Sigmoid colon (tissue), 7 donors: ENCODE results near the gene STK24. TPM values are rescaled to one million over a fixed set of nuclear protein-coding genes. Genes with fewer than 3 reads are reported as not detected.

Source experiments
- DNase-seq: peaks from one replicate; pipeline ENCODE4 v3.0.0-alpha.2; 2019
- H3K27ac ChIP-seq, 4 donors: fragments of 200-600 bp; sonication (generic); one replicate each; pipeline ENCODE4 v1.5.1; 2016 to 2019; ENCODE audit warnings: mild to moderate bottlenecking in 1 of 4
- H3K27me3 ChIP-seq, 3 donors: fragments of 200-600 bp; sonication (generic); one replicate each; pipeline ENCODE4 v1.5.1; 2019; ENCODE audit warnings: mild to moderate bottlenecking in 1 of 3
- H3K36me3 ChIP-seq, 4 donors: fragments of 200-600 bp; sonication (generic); one replicate each; pipeline ENCODE4 v1.5.1; 2016 to 2019
- H3K4me1 ChIP-seq, 4 donors: fragments of 200-600 bp; sonication (generic); one replicate each; pipeline ENCODE4 v1.5.1; 2017 to 2019
- H3K4me3 ChIP-seq, 4 donors: fragments of 200-600 bp; sonication (generic); one replicate each; pipeline ENCODE4 v1.5.1; 2017 to 2019; ENCODE audit warnings: mild to moderate bottlenecking in 2 of 4, moderate library complexity in 1 of 4
- H3K9me3 ChIP-seq, 4 donors: fragments of 200-600 bp in 3 of 4; sonication (generic) in 3 of 4; one replicate each; pipeline versions ENCODE4 v1.5.1 to v1.6.1; 2013 to 2019
- EP300 ChIP-seq, 4 donors: sonication (generic); formaldehyde crosslinking; IDR thresholded peaks; one replicate each; pipeline ENCODE4 v1.6.1; 2017; ENCODE audit warnings: antibody characterized with exemption in 4 of 4
- POLR2A ChIP-seq, 2 donors: fragments of 450-650 bp; IDR thresholded peaks; one replicate each; pipeline ENCODE4 v1.6.1; 2016; ENCODE audit warnings: antibody characterized with exemption in 2 of 2, mild to moderate bottlenecking in 2 of 2, moderate library complexity in 2 of 2
- POLR2AphosphoS5 ChIP-seq, 4 donors: sonication (generic); formaldehyde crosslinking; IDR thresholded peaks; one replicate each; pipeline ENCODE4 v1.6.1; 2017; ENCODE audit warnings: antibody characterized with exemption in 4 of 4
- WGBS, 2 donors: extraction: QIAGEN DNeasy Blood & Tissue Kit; methylation state at CpG; one replicate each; pipeline ENCODE4 v1.1.7; 2013; 5-methylcytosine and 5-hydroxymethylcytosine counted together
- intact Hi-C: fragments of 100-400 bp; cut with DNase I; formaldehyde crosslinking; loops from one replicate; pipeline ENCODE4 v1.15.1; 2023
- polyA plus RNA-seq, 3 donors: library from polyadenylated mRNA; stranded (reverse); fragments of 200-250 nt; gene quantifications; one replicate each; pipeline ENCODE4 v1.2.3, GENCODE V29; 2013
- total RNA-seq, 4 donors: library from RNA; depleted of rRNA; stranded (reverse); fragments of >200 nt; gene quantifications; one replicate each; pipeline ENCODE4 v1.1.0, GENCODE V29; 2016
- TF ChIP-seq, protein P1 (sequence below), 4 experiments: fragments of 450-650 bp in 3 of 4; fragments of 200-600 bp in 1 of 4; IDR thresholded peaks; one replicate each; pipeline ENCODE4 v1.5.1; 2016 to 2019; ENCODE audit warnings: antibody characterized with exemption in 4 of 4, mild to moderate bottlenecking in 3 of 4, moderate library complexity in 2 of 4
- donor health status: healthy with polysubstance abuse.
- donor health status: Bipolar disorder and iron deficiency.
- donor health status: healthy.

Gene STK24
- total and polyA plus RNA-seq, 7 donors, result 59.7 to 200 (median 78.9) TPM

DNA sequence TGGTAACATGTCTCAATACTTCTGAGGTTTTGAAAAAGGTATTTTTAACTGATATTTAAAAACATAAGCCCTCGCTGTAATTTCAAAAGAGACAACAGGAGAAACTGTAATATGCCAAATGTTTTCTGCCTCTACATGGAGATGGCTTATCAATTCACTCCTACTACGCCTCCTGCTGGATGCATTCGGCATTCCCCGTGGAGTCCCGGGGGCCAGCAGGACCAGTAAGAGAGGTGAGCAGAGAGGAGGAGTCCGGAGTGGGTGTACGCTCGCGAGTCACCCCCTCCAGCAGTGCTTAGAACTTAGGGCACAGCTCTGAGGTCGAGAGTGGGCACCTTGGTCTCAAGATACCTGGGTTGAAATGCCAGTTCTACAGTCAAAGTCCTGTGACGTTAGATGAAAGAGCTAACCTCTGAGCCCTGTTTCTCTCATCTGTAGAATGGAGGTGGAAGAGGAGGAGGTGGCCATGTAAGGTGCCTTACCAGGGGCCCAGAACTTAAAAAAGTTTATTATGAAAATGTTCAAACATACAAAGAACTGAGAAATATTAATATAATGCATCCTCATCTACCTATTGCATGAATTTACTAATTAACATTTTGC lies 110.2 kb downstream of the STK24 start:
- no peak overlapping the region for H3K4me3 ChIP-seq
- intact Hi-C loops, result no loop called here
- H3K9me3 ChIP-seq, result no peaks in the 10 kb centered on the region
- peak overlapping the region in 2 of 4 donors; percentile 13 to 58 for H3K27ac ChIP-seq
- H3K27me3 ChIP-seq, result no peaks in the 10 kb centered on the region
- H3K36me3 ChIP-seq, result peaks cover 5 to 31% (median 8%) of the 10 kb centered on the region in 4 donors
- WGBS, 2 donors, result 61 to 75% methylated on average over 11 of the region's 11 CpGs
- TF ChIP-seq POLR2AphosphoS5 (IDR thresholded peaks at IDR 0.05), result no peak
- TF ChIP-seq, protein P1, sequence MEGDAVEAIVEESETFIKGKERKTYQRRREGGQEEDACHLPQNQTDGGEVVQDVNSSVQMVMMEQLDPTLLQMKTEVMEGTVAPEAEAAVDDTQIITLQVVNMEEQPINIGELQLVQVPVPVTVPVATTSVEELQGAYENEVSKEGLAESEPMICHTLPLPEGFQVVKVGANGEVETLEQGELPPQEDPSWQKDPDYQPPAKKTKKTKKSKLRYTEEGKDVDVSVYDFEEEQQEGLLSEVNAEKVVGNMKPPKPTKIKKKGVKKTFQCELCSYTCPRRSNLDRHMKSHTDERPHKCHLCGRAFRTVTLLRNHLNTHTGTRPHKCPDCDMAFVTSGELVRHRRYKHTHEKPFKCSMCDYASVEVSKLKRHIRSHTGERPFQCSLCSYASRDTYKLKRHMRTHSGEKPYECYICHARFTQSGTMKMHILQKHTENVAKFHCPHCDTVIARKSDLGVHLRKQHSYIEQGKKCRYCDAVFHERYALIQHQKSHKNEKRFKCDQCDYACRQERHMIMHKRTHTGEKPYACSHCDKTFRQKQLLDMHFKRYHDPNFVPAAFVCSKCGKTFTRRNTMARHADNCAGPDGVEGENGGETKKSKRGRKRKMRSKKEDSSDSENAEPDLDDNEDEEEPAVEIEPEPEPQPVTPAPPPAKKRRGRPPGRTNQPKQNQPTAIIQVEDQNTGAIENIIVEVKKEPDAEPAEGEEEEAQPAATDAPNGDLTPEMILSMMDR (IDR thresholded peaks at IDR 0.05), result peak; percentile 15 to 49 (median 42)
- H3K4me1 ChIP-seq, result peaks cover 0 to 61% (median 48%) of the 10 kb centered on the region in 4 donors
- DNase-seq, result peak; percentile 78

DNA sequence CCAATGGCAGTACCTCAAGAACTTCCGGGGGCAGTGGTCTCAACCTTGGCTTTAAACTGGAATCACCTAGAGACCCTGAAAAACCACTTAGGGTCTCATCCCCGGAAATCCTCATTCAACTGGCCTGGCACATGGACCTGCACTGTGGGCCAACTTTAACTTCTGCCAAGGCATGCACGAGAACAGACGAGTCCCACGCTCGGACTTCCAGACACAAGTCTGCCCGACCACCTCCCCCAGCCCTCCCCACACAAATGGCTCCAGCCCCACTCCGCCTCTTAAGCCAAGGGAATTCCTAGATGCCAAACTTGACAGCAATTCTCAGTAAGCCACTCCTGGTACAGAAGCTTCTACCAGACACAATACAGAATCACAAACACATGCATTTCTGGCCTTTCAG lies 114.0 kb downstream of the STK24 start:
- 82 to 95% methylated on average over 8 of the region's 8 CpGs for WGBS, 2 donors
- no peak for TF ChIP-seq POLR2A (IDR thresholded peaks at IDR 0.05)
- TF ChIP-seq, protein P1 (IDR thresholded peaks at IDR 0.05), result no peak
- Histone ChIP-seq H3K27me3 (no peaks in the 10 kb centered on the region), H3K36me3 (peaks cover 0 to 54% (median 22%) of the 10 kb centered on the region in 4 donors), H3K4me1 (peaks cover 0 to 51% (median 37%) of the 10 kb centered on the region in 4 donors), H3K27ac (peak overlapping the region in 3 of 4 donors; percentile 3 to 50 (median 29)), H3K4me3 (no peak overlapping the region), H3K9me3 (no peaks in the 10 kb centered on the region)
- intact Hi-C loops, result no loop called here
- peak; percentile 61 for DNase-seq

DNA sequence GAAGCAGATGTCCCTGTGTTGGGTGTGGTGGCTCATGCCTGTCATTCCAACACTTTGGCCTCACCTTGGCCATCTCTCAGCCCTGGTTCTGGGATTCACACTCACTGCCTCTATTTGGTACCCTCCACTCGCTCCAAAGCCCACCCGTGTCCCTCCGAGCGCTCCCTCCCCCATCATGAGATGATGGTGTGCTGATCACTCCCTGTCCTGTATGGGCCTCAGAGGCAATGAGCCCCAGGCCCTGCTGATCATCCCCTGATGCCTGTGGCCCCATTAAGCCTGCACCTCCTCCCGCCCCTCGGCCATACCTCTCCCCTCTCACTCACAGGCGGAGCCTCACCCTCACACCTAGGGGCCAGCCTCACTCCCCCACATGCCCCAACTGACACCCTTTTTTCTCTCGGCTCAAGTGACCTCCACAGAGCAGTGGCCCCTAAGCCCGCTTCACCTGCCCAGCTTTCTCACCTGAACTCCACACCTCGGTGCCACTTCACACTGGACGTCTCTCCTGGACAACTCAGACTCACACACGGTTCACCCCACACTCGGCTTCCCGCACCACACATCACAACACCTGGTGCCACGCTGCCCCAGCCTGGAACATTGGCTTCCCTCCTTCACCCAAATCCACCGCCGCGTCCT lies 114.5 kb downstream of the STK24 start:
- peak; percentile 57 for DNase-seq
- Histone ChIP-seq H3K27me3 (no peaks in the 10 kb centered on the region), H3K27ac (peak overlapping the region in 3 of 4 donors; percentile 3 to 50 (median 29)), H3K4me3 (no peak overlapping the region), H3K36me3 (peaks cover 0 to 60% (median 22%) of the 10 kb centered on the region in 4 donors), H3K4me1 (peaks cover 0 to 45% (median 31%) of the 10 kb centered on the region in 4 donors), H3K9me3 (no peaks in the 10 kb centered on the region)
- intact Hi-C loops, result no loop called here
- WGBS, 2 donors, result 95 to 96% methylated on average over 18 of the region's 18 CpGs
- no peak for TF ChIP-seq POLR2AphosphoS5 (IDR thresholded peaks at IDR 0.05)
- TF ChIP-seq, protein P1 (IDR thresholded peaks at IDR 0.05), result no peak
- no peak for TF ChIP-seq EP300 (IDR thresholded peaks at IDR 0.05)
- no peak for TF ChIP-seq POLR2A (IDR thresholded peaks at IDR 0.05)

GRCh38 chr13:98461486-98462240 lies 115.2 kb downstream of the STK24 start:
- H3K36me3 ChIP-seq, result peaks cover 0 to 67% (median 27%) of the 10 kb centered on the region in 4 donors
- 88 to 93% methylated on average over 16 of the region's 16 CpGs for WGBS, 2 donors
- peak overlapping the region in 2 of 4 donors; percentile 3 to 29 for H3K27ac ChIP-seq
- peaks cover 0 to 41% (median 27%) of the 10 kb centered on the region in 4 donors for H3K4me1 ChIP-seq
- H3K27me3 ChIP-seq, result no peaks in the 10 kb centered on the region
- peak; percentile 56 for DNase-seq
- intact Hi-C loops, result no loop called here
- no peak overlapping the region for H3K4me3 ChIP-seq
- TF ChIP-seq EP300 (IDR thresholded peaks at IDR 0.05), result no peak
- H3K9me3 ChIP-seq, result no peaks in the 10 kb centered on the region

DNA sequence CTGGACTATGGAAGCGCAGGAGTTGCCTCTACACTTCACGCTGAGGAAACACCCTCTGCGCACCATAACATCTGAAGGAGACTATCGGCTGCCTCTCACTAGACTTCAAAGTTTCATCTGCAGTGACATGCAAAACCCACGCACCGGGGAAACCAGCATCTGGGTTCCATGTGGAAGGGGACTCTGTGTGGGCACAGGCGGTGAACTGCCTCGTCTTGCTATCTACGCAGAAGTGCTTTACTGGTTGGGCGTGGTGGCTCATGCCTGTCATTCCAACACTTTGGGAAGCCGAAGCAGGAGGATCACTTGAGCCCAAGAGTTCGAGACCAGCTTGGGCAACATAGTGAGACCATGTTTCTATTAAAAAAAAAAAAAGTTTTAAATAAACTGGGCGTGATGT lies 116.4 kb downstream of the STK24 start:
- Histone ChIP-seq H3K27me3 (no peaks in the 10 kb centered on the region), H3K27ac (no peak overlapping the region), H3K36me3 (peaks cover 0 to 77% (median 28%) of the 10 kb centered on the region in 4 donors), H3K4me3 (no peak overlapping the region), H3K4me1 (peaks cover 0 to 32% (median 19%) of the 10 kb centered on the region in 4 donors), H3K9me3 (no peaks in the 10 kb centered on the region)
- peak; percentile 56 for DNase-seq
- TF ChIP-seq EP300 (IDR thresholded peaks at IDR 0.05) (no peak), POLR2A (IDR thresholded peaks at IDR 0.05) (no peak), POLR2AphosphoS5 (IDR thresholded peaks at IDR 0.05) (no peak)
- TF ChIP-seq, protein P1 (IDR thresholded peaks at IDR 0.05), result no peak
- intact Hi-C loops, result no loop called here
- 83% methylated on average over 13 of the region's 13 CpGs for WGBS, 2 donors
